Keratinocyte (primary cell): ENCODE measurements around the gene PIGN. TPM values are rescaled to one million over a fixed set of nuclear protein-coding genes. Genes with fewer than 3 reads are reported as not detected.

ENCODE experiments used
- DNase-seq: peaks from one replicate; pipeline ENCODE4 v3.0.0-alpha.2; 2011; ENCODE audit warnings: low read depth, missing footprints, low spot score
- FAIRE-seq: peaks from 2 replicates; lab custom pipeline; 2011; peaks lifted over from hg19 to GRCh38; lab: Jason Lieb, UNC
- H2AFZ ChIP-seq: 2 replicates; pipeline ENCODE4 v1.6.0; 2012; ENCODE audit warnings: low read length, control low read depth, inconsistent platforms; ENCODE audit not compliant: control insufficient read depth
- H3K27ac ChIP-seq: 2 replicates; pipeline ENCODE4 v1.5.1; 2011; ENCODE audit warnings: low read length; ENCODE audit not compliant: control insufficient read depth, insufficient read depth
- H3K27me3 ChIP-seq: 3 replicates; pipeline ENCODE4 v1.6.0; 2011; ENCODE audit warnings: low read length; ENCODE audit not compliant: control insufficient read depth, insufficient read depth; ENCODE audit errors: extremely low read depth
- H3K36me3 ChIP-seq, 2 experiments: 2 replicates in 1 of 2; 3 replicates in 1 of 2; pipeline ENCODE4 v1.5.1; 2011; ENCODE audit warnings: low read length in 2 of 2, mild to moderate bottlenecking in 1 of 2; ENCODE audit not compliant: control insufficient read depth in 2 of 2, insufficient read depth in 2 of 2; ENCODE audit errors: extremely low read depth in 1 of 2
- H3K4me1 ChIP-seq: 3 replicates; pipeline ENCODE4 v1.5.1; 2011; ENCODE audit warnings: low read length; ENCODE audit not compliant: control insufficient read depth, insufficient read depth; ENCODE audit errors: extremely low read depth
- H3K4me2 ChIP-seq: 3 replicates; pipeline ENCODE4 v1.6.0; 2011; ENCODE audit warnings: low read depth, low read length; ENCODE audit not compliant: control insufficient read depth, insufficient read depth; ENCODE audit errors: extremely low read depth
- H3K4me3 ChIP-seq, 3 experiments: fragments of 200-600 bp in 1 of 3; sonication (generic) in 1 of 3; 2 replicates in 2 of 3; 3 replicates in 1 of 3; pipeline ENCODE4 v1.5.1; 2011 to 2016; ENCODE audit warnings: low read length in 3 of 3, mild to moderate bottlenecking in 3 of 3, control low read depth in 2 of 3, inconsistent platforms in 1 of 3, low read depth in 1 of 3, mixed read lengths in 1 of 3, mixed run types in 1 of 3, moderate library complexity in 1 of 3; ENCODE audit not compliant: control insufficient read depth in 2 of 3, insufficient read depth in 2 of 3; ENCODE audit errors: extremely low read depth in 1 of 3
- H3K79me2 ChIP-seq: 2 replicates; pipeline ENCODE4 v1.6.0; 2012; ENCODE audit warnings: low read length; ENCODE audit not compliant: control insufficient read depth, insufficient read depth
- H3K9ac ChIP-seq: 3 replicates; pipeline ENCODE4 v1.6.0; 2011; ENCODE audit warnings: low read length; ENCODE audit not compliant: control insufficient read depth, insufficient read depth; ENCODE audit errors: extremely low read depth
- H3K9me1 ChIP-seq: 3 replicates; pipeline ENCODE4 v1.6.0; 2011; ENCODE audit warnings: low read length; ENCODE audit not compliant: control insufficient read depth, insufficient read depth; ENCODE audit errors: extremely low read depth
- H3K9me3 ChIP-seq: 2 replicates; pipeline ENCODE4 v1.5.1; 2012; ENCODE audit warnings: low read depth, low read length; ENCODE audit not compliant: control insufficient read depth
- H4K20me1 ChIP-seq: 3 replicates; pipeline ENCODE4 v1.6.0; 2011; ENCODE audit warnings: low read length; ENCODE audit not compliant: control insufficient read depth, insufficient read depth; ENCODE audit errors: extremely low read depth
- CTCF ChIP-seq, 3 experiments: IDR thresholded peaks in 1 of 3; conservative IDR thresholded peaks in 1 of 3; optimal IDR thresholded peaks in 1 of 3; 2 replicates in 2 of 3; 3 replicates in 1 of 3; pipeline versions ENCODE3 to v1.5.1; 2011; ENCODE audit warnings: low read length in 3 of 3, mild to moderate bottlenecking in 3 of 3, moderate library complexity in 2 of 3, control low read depth in 1 of 3, inconsistent platforms in 1 of 3; ENCODE audit not compliant: insufficient read depth in 2 of 3; ENCODE audit errors: extremely low read depth in 1 of 3
- EZH2 ChIP-seq: IDR thresholded peaks from one replicate; pipeline ENCODE4 v1.6.1; 2012; ENCODE audit warnings: inconsistent platforms, mild to moderate bottlenecking, low read length, moderate library complexity
- dilution Hi-C: fragments of 300-500 bp; cut with MboI; formaldehyde crosslinking; loops from one replicate; pipeline ENCODE4 v1.7.0; 2020; ENCODE audit warnings: low sequenced_read_pairs; ENCODE audit not compliant: extremely low pct_ligation_motif_present
- polyA plus RNA-seq, 5 experiments: library from polyadenylated mRNA; depleted of rRNA in 3 of 5; stranded (reverse) in 3 of 5; stranded (forward) in 1 of 5; unstranded in 1 of 5; fragments of >200 nt; gene quantifications; 1 replicate in 1 of 5; 2 replicates in 3 of 5; 3 replicates in 1 of 5; pipeline versions ENCODE4 v1.2.1 to v1.2.3, GENCODE V29; 2011 to 2012; ENCODE audit warnings: missing spikeins in 2 of 5, low read depth in 1 of 5, low replicate concordance in 1 of 5

PIGN gene
- polyA plus RNA-seq, 1 donor (not counting 4 experiments of a cell fraction or from before 2014, with no cell fraction given): 41.2 TPM

GRCh38 chr18:62045316-62045715, 141.5 kb downstream of the PIGN start:
- H2AFZ ChIP-seq: no peak overlapping the region
- DNase-seq: no peak
- no peaks in the 10 kb centered on the region for H3K27me3 ChIP-seq
- no peaks in the 10 kb centered on the region for H3K9me3 ChIP-seq
- no peak for FAIRE-seq
- H4K20me1 ChIP-seq: no peaks in the 10 kb centered on the region
- H3K79me2 ChIP-seq: no peaks in the 10 kb centered on the region
- TF ChIP-seq CTCF (optimal IDR thresholded peaks at IDR 0.05 in 1 of 3, IDR thresholded peaks at IDR 0.05 in 1 of 3, conservative IDR thresholded peaks at IDR 0.05 in 1 of 3; ENCODE audit: extremely low read depth in 1 of 3, insufficient read depth in 2 of 3, low read length in 3 of 3): no peak
- no peak for TF ChIP-seq EZH2
- dilution Hi-C loops: no loop called here
- H3K27ac ChIP-seq: no peak overlapping the region
- H3K4me3 ChIP-seq: no peak overlapping the region
- no peaks in the 10 kb centered on the region for H3K36me3 ChIP-seq
- H3K4me2 ChIP-seq: no peak overlapping the region
- no peaks in the 10 kb centered on the region for H3K4me1 ChIP-seq
- H3K9me1 ChIP-seq: no peaks in the 10 kb centered on the region
- H3K9ac ChIP-seq: no peak overlapping the region

DNA sequence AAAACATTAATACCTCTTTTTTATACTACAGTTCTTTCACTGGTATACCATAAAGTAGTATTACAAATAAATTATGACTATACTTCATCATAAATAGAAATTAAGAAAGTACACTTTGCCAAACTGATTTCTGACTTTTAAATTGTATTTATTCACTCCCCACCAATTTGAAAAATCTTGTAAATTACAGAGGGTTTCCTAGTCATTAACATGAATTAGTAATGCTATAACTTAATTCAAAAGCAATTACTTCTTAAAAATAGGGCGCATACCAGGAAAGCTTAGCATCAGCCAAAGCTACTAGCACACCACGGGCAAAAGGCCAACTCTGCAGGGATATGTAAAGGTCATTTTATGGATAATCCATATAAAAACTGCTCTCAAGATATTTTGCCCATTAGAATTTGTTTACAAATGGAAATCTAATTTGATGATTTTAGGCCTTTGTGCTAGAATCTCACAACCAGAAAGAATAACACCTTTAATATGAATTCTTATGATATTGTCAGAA, 142.3 kb downstream of the PIGN start:
- no peak for FAIRE-seq

More for the DNA sequence above, 142.3 kb downstream of the PIGN start:
- Histone ChIP-seq H3K79me2 (no peaks in the 10 kb centered on the region), H3K4me2 (no peak overlapping the region), H3K27me3 (no peaks in the 10 kb centered on the region), H3K9me3 (no peaks in the 10 kb centered on the region), H4K20me1 (no peaks in the 10 kb centered on the region), H3K9ac (no peak overlapping the region), H3K9me1 (no peaks in the 10 kb centered on the region), H3K36me3 (no peaks in the 10 kb centered on the region), H3K4me3 (no peak overlapping the region), H2AFZ (no peak overlapping the region), H3K4me1 (no peaks in the 10 kb centered on the region), H3K27ac (no peak overlapping the region)
- TF ChIP-seq CTCF (optimal IDR thresholded peaks at IDR 0.05 in 1 of 3, IDR thresholded peaks at IDR 0.05 in 1 of 3, conservative IDR thresholded peaks at IDR 0.05 in 1 of 3; ENCODE audit: extremely low read depth in 1 of 3, insufficient read depth in 2 of 3, low read length in 3 of 3) (no peak), EZH2 (no peak)
- DNase-seq: no peak
- dilution Hi-C loops: no loop called here
